Peyer's patch (tissue), 4 donors: ENCODE data around the gene TRIM41.

ENCODE experiments used
- POLR2A ChIP-seq, 2 donors: fragments of 450-650 bp; IDR thresholded peaks; one replicate each; pipeline ENCODE4 v1.5.1; 2017; ENCODE audit warnings: antibody characterized with exemption in 2 of 2, mild to moderate bottlenecking in 2 of 2, moderate library complexity in 2 of 2
- TF ChIP-seq, protein P1 (sequence below), 6 experiments: fragments of 450-650 bp in 4 of 6; fragments of 200-600 bp in 2 of 6; sonication (generic) in 1 of 6; IDR thresholded peaks; one replicate each; pipeline ENCODE4 v1.5.1; 2017 to 2019; ENCODE audit warnings: antibody characterized with exemption in 6 of 6, mild to moderate bottlenecking in 3 of 6, moderate library complexity in 1 of 6

- TF ChIP-seq POLR2A (IDR thresholded peaks at IDR 0.05) = no peak
- TF ChIP-seq, protein P1, sequence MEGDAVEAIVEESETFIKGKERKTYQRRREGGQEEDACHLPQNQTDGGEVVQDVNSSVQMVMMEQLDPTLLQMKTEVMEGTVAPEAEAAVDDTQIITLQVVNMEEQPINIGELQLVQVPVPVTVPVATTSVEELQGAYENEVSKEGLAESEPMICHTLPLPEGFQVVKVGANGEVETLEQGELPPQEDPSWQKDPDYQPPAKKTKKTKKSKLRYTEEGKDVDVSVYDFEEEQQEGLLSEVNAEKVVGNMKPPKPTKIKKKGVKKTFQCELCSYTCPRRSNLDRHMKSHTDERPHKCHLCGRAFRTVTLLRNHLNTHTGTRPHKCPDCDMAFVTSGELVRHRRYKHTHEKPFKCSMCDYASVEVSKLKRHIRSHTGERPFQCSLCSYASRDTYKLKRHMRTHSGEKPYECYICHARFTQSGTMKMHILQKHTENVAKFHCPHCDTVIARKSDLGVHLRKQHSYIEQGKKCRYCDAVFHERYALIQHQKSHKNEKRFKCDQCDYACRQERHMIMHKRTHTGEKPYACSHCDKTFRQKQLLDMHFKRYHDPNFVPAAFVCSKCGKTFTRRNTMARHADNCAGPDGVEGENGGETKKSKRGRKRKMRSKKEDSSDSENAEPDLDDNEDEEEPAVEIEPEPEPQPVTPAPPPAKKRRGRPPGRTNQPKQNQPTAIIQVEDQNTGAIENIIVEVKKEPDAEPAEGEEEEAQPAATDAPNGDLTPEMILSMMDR (IDR thresholded peaks at IDR 0.05) = no peak
These were observed 40.6 kb downstream of the TRIM41 start for GRCh38 chr5:181263633-181264032.
